HG03354 (cell line): Measurements from ENCODE around the gene TRIP10.

ENCODE experiments used
- ATAC-seq: cut with Tn5 transposase; IDR thresholded peaks from one replicate; pipeline ENCODE4 v1.9.1; 2021; ENCODE audit warnings: mild to moderate bottlenecking; ENCODE audit not compliant: unreplicated experiment, poor library complexity, severe bottlenecking

TRIP10 gene

DNA sequence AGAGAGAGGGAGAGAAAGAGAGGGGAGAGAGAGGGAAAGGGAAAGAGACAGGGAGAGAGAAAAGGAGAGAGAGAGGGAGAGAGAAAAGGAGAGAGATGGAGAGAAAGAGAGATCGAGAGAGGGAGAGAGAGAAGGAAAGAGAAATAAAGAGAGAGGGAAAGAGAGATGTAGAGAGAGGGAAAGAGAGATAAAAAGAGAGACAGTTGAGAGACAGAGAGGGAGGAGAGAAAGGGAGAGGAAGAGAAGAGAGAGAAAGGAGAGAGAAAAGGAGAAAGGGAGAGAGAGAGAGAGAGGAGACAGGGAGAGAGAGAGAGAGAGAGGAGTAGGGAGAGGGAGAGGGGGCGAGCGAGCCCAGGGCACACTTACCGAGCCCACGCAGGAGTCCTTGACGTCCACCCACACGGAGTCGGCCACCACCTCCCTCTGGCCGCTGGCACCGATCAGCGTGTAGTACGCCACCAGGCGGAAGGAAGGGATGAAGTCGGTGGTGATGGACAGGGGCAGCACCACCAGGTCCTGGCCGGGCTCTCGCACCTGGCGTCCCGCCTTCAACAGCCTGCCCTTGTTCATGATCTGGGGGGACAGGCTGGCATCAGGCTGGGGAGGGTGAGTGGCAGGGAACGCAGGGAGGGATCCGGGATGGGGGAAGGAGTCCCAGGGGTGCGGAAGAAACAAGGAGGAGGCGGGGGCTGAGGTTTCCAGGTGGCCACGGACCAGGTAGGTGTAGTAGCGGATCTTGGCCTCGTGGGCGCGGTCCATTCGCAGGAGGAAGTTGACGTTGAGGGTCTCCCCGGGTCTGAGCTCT lies 29.0 kb upstream of the TRIP10 start:
- no peak for ATAC-seq

- no peak for ATAC-seq
Measured at GRCh38 chr19:6711078-6711361, 28.5 kb upstream of the TRIP10 start.

DNA sequence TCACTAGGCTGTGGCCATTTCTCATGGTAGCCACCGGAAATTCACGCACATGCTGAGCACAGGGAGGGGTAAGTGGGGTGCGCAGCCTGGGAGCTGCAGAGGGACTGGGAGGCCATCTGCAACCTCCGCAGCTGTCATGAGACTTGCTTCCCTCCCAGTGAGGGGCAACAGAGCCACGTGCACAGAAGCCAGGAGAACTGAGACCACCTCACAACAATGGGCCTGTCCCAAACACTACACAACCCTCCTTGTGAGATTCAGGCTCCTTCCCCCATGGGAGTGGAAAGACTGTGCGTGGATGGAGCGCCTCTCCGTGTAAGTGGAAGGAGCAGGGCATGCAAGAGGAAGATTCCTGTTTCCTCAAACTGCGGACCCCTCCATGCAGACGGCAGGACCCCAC lies 27.9 kb upstream of the TRIP10 start:
- ATAC-seq, result no peak

DNA sequence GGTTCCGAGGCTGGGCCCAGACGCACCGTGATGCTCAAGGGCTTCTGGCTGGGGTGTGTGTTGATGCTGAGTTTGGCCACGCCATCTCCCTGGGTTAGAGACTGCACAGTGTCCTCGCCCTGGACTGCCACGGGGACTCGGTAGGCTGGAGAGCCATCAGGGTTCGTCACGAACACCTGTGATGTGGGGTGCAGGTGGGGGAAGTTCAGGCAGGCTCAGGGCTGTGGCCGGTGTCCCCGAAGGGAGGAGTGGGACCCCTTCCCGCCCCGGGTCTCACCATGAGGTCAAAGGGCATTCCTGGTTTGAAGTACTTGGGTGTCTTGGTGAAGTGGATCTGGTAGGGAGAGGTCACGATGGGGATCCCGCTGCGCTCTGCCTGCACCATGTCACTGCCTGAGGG lies 27.2 kb upstream of the TRIP10 start:
- no peak for ATAC-seq

- ATAC-seq, result no peak
Measured at GRCh38 chr19:6712692-6713670, 26.5 kb upstream of the TRIP10 start.

- ATAC-seq, result no peak
Measured at GRCh38 chr19:6713773-6714692, 25.4 kb upstream of the TRIP10 start.

- no peak for ATAC-seq
Measured at GRCh38 chr19:6714749-6715555, 24.5 kb upstream of the TRIP10 start.

GRCh38 chr19:6716610-6716970 lies 22.9 kb upstream of the TRIP10 start:
- ATAC-seq, result no peak

DNA sequence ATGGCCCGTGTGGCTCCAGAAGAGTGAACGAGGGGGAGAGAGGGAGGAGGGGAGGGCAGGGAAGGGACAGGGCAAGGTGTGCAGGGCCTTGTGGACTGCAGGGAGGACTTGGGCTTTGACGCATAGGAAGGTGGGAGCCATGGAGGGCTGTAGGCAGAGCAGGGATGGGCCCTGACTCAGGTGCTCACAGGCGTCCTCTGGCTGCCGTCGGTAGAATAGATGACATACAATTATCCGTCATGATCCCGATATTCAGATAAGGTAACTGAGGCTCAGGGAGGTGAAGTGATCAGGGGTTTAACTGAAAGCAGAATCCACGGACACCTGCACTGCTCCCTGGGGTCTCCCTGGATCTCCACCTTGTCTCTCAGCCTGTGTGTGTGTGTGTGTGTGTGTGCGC lies 22.4 kb upstream of the TRIP10 start:
- ATAC-seq, result no peak

GRCh38 chr19:6717441-6717971 lies 22.0 kb upstream of the TRIP10 start:
- no peak for ATAC-seq

GRCh38 chr19:6718111-6718740 lies 21.3 kb upstream of the TRIP10 start:
- ATAC-seq, result no peak

DNA sequence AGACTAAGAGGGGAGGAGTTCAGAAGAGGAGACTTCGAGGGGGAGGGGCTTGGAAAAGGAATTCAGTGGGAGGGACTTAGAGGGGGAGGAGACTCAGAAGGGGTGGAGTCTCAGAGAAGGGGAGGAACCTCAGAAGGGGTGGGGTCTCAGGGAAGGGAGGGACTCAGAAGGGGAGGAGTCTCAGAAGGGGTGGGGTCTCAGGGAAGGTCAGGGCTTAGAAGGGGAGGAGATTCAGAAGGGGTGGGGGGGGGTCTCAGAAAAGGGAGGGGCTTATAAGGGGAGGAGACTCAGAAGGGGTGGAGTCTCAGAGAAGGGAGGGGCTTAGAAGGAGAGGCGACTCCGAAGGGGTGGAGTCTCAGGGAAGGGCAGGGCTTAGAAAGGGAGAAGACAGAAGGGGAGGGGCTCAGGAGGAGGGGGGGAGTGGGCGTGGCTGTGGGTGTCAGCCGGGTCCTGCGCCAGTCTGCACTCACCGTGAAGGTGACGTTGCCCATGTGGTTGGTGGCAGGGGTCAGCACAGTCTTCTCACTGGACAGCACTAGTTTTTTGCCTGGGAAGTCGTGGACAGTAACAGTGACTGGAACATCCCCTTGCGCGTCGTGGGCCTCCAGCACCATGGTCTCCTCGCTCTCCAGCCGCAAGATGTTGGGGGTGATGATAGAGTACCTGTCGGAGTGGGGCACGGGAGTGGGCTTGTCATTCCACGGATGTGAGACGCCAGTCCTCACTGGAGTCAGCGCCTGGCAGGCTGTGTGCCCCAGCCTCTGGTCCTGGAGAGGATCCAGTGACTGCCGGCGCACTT lies 20.5 kb upstream of the TRIP10 start:
- ATAC-seq, result no peak

- no peak for ATAC-seq
Measured at GRCh38 chr19:6719540-6719861, 20.0 kb upstream of the TRIP10 start.

- ATAC-seq, result no peak
Measured at GRCh38 chr19:6719992-6720368, 19.5 kb upstream of the TRIP10 start.

DNA sequence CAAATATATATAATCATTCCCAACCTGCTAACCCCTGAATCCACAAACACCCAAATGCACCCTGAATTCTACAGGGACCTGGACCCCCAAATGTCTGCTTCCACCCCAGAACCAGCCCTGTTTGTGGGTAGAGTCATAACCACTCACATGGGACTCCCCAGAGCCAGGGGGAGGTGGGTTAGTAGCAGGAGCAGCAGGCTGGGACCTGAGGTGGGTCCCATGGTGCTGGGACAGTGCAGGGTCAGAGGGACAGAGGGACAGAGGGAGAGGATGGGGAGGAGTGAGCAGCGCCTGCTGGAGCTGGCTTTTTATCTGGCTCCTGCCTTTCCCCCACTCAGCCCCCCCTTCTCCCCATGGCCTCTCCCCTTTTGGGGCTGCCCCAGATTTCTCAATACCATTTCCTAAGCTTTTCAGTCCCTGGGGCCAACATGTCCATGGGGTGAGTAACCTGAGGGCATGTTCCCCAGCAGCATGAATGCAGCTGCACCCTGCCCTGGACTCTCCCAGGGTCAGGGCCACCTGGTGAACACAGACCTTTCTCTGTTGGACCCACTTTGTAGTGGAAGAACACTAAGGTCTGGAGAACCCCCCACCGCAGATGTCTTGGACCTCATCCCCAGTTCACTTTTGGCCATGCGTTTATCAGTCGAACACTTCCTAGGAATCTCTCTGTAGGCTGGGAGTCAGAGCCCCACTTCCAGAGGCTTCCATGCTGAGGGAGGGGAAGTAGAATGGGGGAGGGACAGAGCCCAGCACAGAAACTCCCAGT lies 18.9 kb upstream of the TRIP10 start, which contains the start of gene C3:
Gene C3, minus strand, starts transcription at position 282 of the 769 bp plus-strand sequence. Its CDS starts 61 bp downstream, at position 221.
- ATAC-seq, result no peak

GRCh38 chr19:6721138-6721474 lies 18.4 kb upstream of the TRIP10 start:
- no peak for ATAC-seq

GRCh38 chr19:6721773-6722172 lies 17.7 kb upstream of the TRIP10 start:
- no peak for ATAC-seq
